T-cell (primary cell): ENCODE measurements around the gene MXRA8. TPM values are rescaled to one million over a fixed set of nuclear protein-coding genes. Genes with fewer than 3 reads are reported as not detected.

Source experiments
- ATAC-seq, 4 experiments: fragments of 200-7000 bp in 3 of 4; fragments of 150-1000 bp in 1 of 4; cut with Tn5 transposase; replicated peaks in 1 of 4; 1 replicate in 3 of 4; 2 replicates in 1 of 4; pipeline ENCODE4 v1.10.0; 2021; ENCODE audit warnings: moderate library complexity in 3 of 4, mild to moderate bottlenecking in 2 of 4, moderate number of reproducible peaks in 1 of 4
- CTCF ChIA-PET, 2 donors: fragments of 300-600 bp; sonication (Branson Sonifier 250); formaldehyde crosslinking; loops; one replicate each; lab custom pipeline; 2022; ENCODE audit warnings: antibody characterized with exemption in 2 of 2; lab: Charles Lee
- POLR2A ChIA-PET, 2 donors: fragments of 300-600 bp; sonication (Branson Sonifier 250); formaldehyde crosslinking; loops; one replicate each; lab custom pipeline; 2022; ENCODE audit warnings: antibody characterized with exemption in 2 of 2; lab: Charles Lee
- DNase-seq, 35 experiments: peaks; one replicate each; pipeline versions ENCODE4 v3.0.0 to v3.0.0-alpha.2; 2013 to 2023
- H3K27ac ChIP-seq: one replicate; pipeline ENCODE4 v1.5.1; 2013; ENCODE audit warnings: low read length
- H3K27me3 ChIP-seq, 2 experiments: replicated peaks in 1 of 2; 1 replicate in 1 of 2; 2 replicates in 1 of 2; pipeline versions ENCODE4 v1.6.1 to v1.7.0; 2013; ENCODE audit warnings: low read length in 1 of 2, mixed read lengths in 1 of 2; ENCODE audit not compliant: control insufficient read depth in 2 of 2, insufficient read depth in 2 of 2; ENCODE audit errors: extremely low read depth in 1 of 2
- H3K36me3 ChIP-seq, 2 donors: 1 replicate in 1 of 2; 2 replicates in 1 of 2; pipeline versions ENCODE4 v1.6.1 to v1.7.0; 2013; ENCODE audit warnings: low read length in 1 of 2; ENCODE audit not compliant: control insufficient read depth in 2 of 2, insufficient read depth in 1 of 2; ENCODE audit errors: extremely low read depth in 1 of 2
- H3K4me1 ChIP-seq, 2 experiments: 1 replicate in 1 of 2; 2 replicates in 1 of 2; pipeline versions ENCODE4 v1.6.1 to v1.7.0; 2013; ENCODE audit warnings: low read length in 2 of 2, mixed read lengths in 1 of 2; ENCODE audit not compliant: insufficient read depth in 2 of 2, control insufficient read depth in 1 of 2; ENCODE audit errors: extremely low read depth in 1 of 2
- H3K4me3 ChIP-seq, 2 donors: 1 replicate in 1 of 2; 2 replicates in 1 of 2; pipeline versions ENCODE4 v1.5.1 to v1.7.0; 2013; ENCODE audit warnings: mild to moderate bottlenecking in 2 of 2, low read length in 1 of 2, moderate library complexity in 1 of 2; ENCODE audit not compliant: control insufficient read depth in 1 of 2; ENCODE audit errors: extremely low read depth in 1 of 2
- H3K9me3 ChIP-seq: 2 replicates; pipeline ENCODE4 v1.7.0; 2013
- H3K27ac Mint-ChIP-seq, 2 donors: one replicate each; pipeline ENCODE4 v1.8.0; 2020 to 2021; ENCODE audit warnings: mild to moderate bottlenecking in 2 of 2, mixed read lengths in 2 of 2
- H3K27me3 Mint-ChIP-seq, 2 donors: one replicate each; pipeline ENCODE4 v1.8.0; 2021 to 2022; ENCODE audit warnings: mixed read lengths in 2 of 2
- H3K36me3 Mint-ChIP-seq: one replicate; pipeline ENCODE4 v1.8.0; 2021; ENCODE audit warnings: mixed read lengths
- H3K4me1 Mint-ChIP-seq, 3 donors: one replicate each; pipeline ENCODE4 v1.8.0; 2020 to 2022; ENCODE audit warnings: mixed read lengths in 3 of 3, mild to moderate bottlenecking in 1 of 3
- H3K4me3 Mint-ChIP-seq, 3 donors: one replicate each; pipeline ENCODE4 v1.8.0; 2020 to 2022; ENCODE audit warnings: mild to moderate bottlenecking in 3 of 3, mixed read lengths in 3 of 3, moderate library complexity in 3 of 3
- H3K9me3 Mint-ChIP-seq, 3 donors: one replicate each; pipeline ENCODE4 v1.8.0; 2020 to 2022; ENCODE audit warnings: mixed read lengths in 3 of 3
- WGBS: methylation state at CpG from one replicate; pipeline ENCODE4 v1.1.5; 2013; ENCODE audit warnings: missing lambda C conversion rate; ENCODE audit not compliant: insufficient coverage; 5-methylcytosine and 5-hydroxymethylcytosine counted together
- total RNA-seq, 35 experiments: library from RNA in 6 of 35; stranded (reverse) in 6 of 35; fragments of 120-200 nt in 1 of 35; gene quantifications; one replicate each; pipeline versions ENCODE4 v1.2.1 to v1.2.4 and lab custom pipeline; 2013 to 2026

MXRA8 gene
- total RNA-seq, 5 donors from 2014 or later (not counting 1 experiment from before 2014, with no cell fraction given) = 0.99 to 6.8 (median 1.9) TPM

DNA sequence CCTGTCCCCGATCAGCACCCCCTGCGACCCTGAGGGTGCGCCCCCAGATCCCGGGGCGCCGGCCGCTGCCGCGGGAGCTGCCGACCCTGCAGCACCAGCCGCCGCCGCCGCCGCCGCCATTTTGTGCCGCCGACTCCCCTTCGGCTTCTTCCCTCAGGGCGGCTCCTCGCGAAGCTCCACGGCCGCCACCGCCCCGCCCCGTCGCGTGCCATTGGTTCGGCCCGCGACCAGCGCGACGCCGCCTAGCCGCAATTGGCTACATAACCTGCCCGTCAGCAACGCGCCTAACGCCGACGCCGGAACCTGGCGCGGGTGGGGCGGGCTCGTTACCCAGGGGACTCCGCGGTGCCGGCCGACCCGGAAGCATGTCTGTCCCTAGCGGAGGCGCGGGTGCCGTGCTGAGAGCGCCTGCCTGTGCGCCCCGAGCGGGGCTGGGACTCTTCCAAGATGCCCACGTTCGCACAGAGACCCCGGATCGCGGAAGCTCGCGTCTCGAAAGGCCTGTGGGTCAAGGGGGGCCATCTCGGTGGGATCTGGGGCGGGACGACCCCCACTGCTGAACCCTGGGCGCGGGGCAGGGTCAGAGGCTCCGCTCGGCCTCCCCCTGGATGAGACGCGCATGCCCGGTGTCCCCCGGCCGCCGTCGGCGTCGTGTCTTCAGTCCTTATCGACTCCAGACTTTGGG is 41.0 kb upstream of the MXRA8 start, which contains the start of gene CCNL2:
CCNL2 (minus strand) TSS at position 149 of the 685 bp plus-strand sequence; CDS start at position 120, 29 bp downstream.
- peak within 1 kb of the TSS; percentile 82 to 98 for H3K4me3 ChIP-seq
- Mint-ChIP-seq H3K36me3 (peaks cover 29% of the 10 kb centered on the region), H3K27me3 (no peaks in the 10 kb centered on the region), H3K4me1 (peaks cover 46 to 63% (median 52%) of the 10 kb centered on the region in 3 donors), H3K9me3 (no peaks in the 10 kb centered on the region), H3K27ac (peak within 1 kb of the TSS; percentile 89 to 92), H3K4me3 (peak within 1 kb of the TSS; percentile 85 to 89 (median 86))
- H3K27ac ChIP-seq = peak within 1 kb of the TSS; percentile 80
- DNase-seq (peak; percentile 97 to 100 (median 99)), ATAC-seq (peak; percentile 94 to 97 (median 95))
- H3K36me3 ChIP-seq = peaks cover 19 to 56% of the 10 kb centered on the region in 2 donors
- no peaks in the 10 kb centered on the region for H3K27me3 ChIP-seq
- ChIA-PET CTCF (interaction anchor here in 1 of 2 donors (0.7 to 1.2 kb wide), 4 partner anchors 9 to 28 kb away, joined by 3 to 8 read pairs (median 6); partner anchors contain the start of gene AURKAIP1), POLR2A (interaction anchor here in 1 of 2 donors (0.5 to 0.7 kb wide), 4 partner anchors 24 to 231 kb away, joined by 3 to 8 read pairs (median 4); partner anchors contain the start of genes AURKAIP1 and UBE2J2)
- H3K9me3 ChIP-seq = no peaks in the 10 kb centered on the region
- peaks cover 22 to 41% of the 10 kb centered on the region in 2 experiments for H3K4me1 ChIP-seq
- under 1% methylated on average over 78 of the region's 86 CpGs for WGBS

DNA sequence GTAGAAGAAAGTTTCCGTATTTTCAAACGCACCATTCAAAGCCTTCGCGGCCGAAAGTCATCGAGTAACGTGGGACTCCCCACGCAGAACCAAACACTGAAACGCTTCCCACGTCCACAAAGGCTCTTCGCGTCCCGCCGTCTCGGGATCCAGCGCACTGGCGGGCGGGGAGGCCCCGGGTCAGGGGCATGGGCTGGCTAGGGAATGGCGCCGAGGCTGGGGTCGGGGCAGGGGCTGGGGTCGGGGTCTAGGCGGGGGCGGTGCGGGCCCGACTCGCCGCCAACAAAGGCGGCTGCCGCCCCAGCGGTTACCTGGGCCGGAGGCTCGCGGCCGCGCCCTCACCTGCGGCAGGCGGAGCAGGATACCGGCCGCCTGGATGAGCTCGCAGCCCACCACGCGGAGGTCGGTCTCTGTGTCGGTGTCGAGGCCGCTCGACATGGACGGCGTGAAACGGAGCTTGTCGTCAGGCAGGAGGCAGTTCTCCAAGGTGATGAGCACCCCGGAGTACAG is 40.4 kb upstream of the MXRA8 start:
- ATAC-seq = peak; percentile 4 to 7 (median 6)
- ChIA-PET POLR2A (interaction anchor here in 1 of 2 donors (0.5 to 0.7 kb wide), 4 partner anchors 23 to 232 kb away, joined by 3 to 8 read pairs (median 4); partner anchors contain the start of genes AURKAIP1 and UBE2J2), CTCF (interaction anchor here in 1 of 2 donors (0.7 to 1.2 kb wide), 4 partner anchors 9 to 27 kb away, joined by 3 to 8 read pairs (median 6); partner anchors contain the start of gene AURKAIP1)
- Mint-ChIP-seq H3K9me3 (no peaks in the 10 kb centered on the region), H3K27ac (peak overlapping the region; percentile 79 to 87), H3K27me3 (no peaks in the 10 kb centered on the region), H3K4me1 (peaks cover 44 to 63% (median 51%) of the 10 kb centered on the region in 3 donors), H3K36me3 (peaks cover 32% of the 10 kb centered on the region), H3K4me3 (peak overlapping the region; percentile 85 to 89 (median 86))
- Histone ChIP-seq H3K27ac (peak overlapping the region; percentile 32), H3K36me3 (peaks cover 24 to 58% of the 10 kb centered on the region in 2 donors), H3K9me3 (no peaks in the 10 kb centered on the region), H3K4me1 (peaks cover 22 to 41% of the 10 kb centered on the region in 2 experiments), H3K27me3 (no peaks in the 10 kb centered on the region), H3K4me3 (peak overlapping the region; percentile 82 to 92)
- WGBS = under 1% methylated on average over 53 of the region's 54 CpGs
- DNase-seq = peak in 2 of 35 experiments; percentile 8 to 33

DNA sequence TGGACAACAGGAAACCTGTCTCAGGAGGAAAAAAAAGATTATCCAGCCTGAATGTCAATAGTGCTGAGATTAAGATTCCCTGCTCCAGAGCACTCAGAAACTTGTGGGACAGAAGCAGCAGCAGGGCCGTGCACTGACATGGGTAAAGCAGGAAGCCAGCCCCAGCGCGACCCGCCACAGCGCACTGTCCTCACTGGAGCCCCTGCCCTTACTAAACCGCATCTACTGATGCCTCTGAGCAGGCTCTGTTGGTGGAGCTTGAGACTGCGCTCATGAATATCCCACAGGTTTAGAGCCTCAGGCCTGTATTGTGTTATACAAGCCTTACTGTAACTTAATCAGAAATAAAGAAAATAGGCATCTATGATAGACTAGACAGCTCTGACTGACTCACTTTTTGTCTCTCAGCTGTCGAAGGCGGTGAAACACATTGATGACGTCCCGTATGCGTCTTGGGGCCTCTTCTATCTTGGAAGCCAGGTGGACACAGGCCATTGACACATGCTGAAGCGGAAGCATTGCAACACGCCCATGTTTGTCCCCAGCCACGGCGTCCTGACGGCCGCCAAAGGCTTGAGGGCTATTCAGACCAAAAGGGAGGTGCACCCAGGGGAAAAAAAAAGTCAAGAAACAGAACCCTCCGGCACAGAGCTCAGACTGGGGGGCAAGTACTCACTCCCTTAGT is 39.6 kb upstream of the MXRA8 start:
- Histone ChIP-seq H3K36me3 (peaks cover 29 to 62% of the 10 kb centered on the region in 2 donors), H3K9me3 (no peaks in the 10 kb centered on the region), H3K4me3 (peak overlapping the region; percentile 82 to 92), H3K4me1 (peaks cover 22 to 45% of the 10 kb centered on the region in 2 experiments), H3K27ac (peak overlapping the region; percentile 18), H3K27me3 (no peaks in the 10 kb centered on the region)
- WGBS = 50% methylated on average over 11 of the region's 19 CpGs
- POLR2A ChIA-PET = no interaction called here
- Mint-ChIP-seq H3K36me3 (peaks cover 34% of the 10 kb centered on the region), H3K9me3 (no peaks in the 10 kb centered on the region), H3K27ac (peak overlapping the region; percentile 79 to 87), H3K4me1 (peaks cover 38 to 60% (median 46%) of the 10 kb centered on the region in 3 donors), H3K27me3 (no peaks in the 10 kb centered on the region), H3K4me3 (peak overlapping the region; percentile 85 to 88 (median 86))
- no peak for DNase-seq
- CTCF ChIA-PET = interaction anchor here in 1 of 2 donors (0.6 kb wide), 1 partner anchor 255 kb away, joined by 3 read pairs; no protein-coding TSS in a partner anchor
- ATAC-seq = no peak

DNA sequence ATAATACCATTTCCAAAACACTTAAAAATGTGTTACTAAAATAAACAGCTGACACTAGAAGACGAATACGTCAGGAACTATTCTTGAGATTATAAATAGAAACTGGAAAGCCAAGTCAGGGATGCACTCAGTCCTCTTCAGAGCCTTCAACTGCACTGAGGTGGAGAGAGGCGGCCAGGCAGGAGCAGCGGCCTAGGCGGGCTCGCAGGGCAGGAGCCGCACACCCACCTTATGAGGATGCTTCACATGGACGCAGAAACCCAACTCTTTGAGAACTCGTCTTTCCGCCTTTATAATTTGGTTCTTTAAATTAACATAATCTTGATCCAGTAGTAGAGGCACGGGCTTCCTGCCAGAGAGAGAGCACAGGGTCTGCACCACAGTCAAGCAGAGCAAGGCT is 36.8 kb upstream of the MXRA8 start:
- ChIA-PET CTCF (no interaction called here), POLR2A (interaction anchor here in 1 of 2 donors (0.6 kb wide), 1 partner anchor 17 kb away, joined by 5 read pairs; no protein-coding TSS in a partner anchor)
- Mint-ChIP-seq H3K27ac (no peak overlapping the region), H3K27me3 (no peaks in the 10 kb centered on the region), H3K36me3 (peaks cover 43% of the 10 kb centered on the region), H3K4me3 (peak overlapping the region in 2 of 3 donors; percentile 15 to 43), H3K4me1 (peaks cover 30 to 41% (median 34%) of the 10 kb centered on the region in 3 donors), H3K9me3 (no peaks in the 10 kb centered on the region)
- Histone ChIP-seq H3K27me3 (no peaks in the 10 kb centered on the region), H3K4me1 (peaks cover 16 to 30% of the 10 kb centered on the region in 2 experiments), H3K27ac (no peak overlapping the region), H3K9me3 (no peaks in the 10 kb centered on the region), H3K36me3 (peaks cover 32 to 66% of the 10 kb centered on the region in 2 donors), H3K4me3 (no peak overlapping the region)
- 86% methylated on average over 1 of the region's 11 CpGs for whole genome bisulfite sequencing
- no peak for ATAC-seq
- no peak for DNase-seq

DNA sequence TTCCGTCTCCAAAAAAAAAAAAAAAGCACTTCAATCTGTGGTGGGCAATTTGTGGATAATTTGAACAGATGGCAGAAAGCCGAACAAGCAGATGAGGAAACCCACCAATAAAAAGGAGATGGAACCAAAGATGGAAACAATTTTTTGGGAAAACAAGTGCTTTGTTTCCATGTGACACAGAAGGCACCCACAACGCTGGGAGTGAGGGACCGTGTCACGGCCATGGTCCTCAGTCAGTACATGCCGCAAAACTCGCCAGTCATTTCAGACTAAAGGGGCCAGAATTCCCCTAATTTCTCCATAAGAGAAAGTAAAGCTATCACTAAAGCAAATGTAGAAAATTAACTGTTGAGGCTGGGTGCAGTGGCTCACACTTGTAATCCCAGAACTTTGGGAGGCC is 35.8 kb upstream of the MXRA8 start:
- Mint-ChIP-seq H3K36me3 (peaks cover 50% of the 10 kb centered on the region), H3K9me3 (no peaks in the 10 kb centered on the region), H3K27me3 (no peaks in the 10 kb centered on the region), H3K4me1 (peaks cover 22 to 33% (median 29%) of the 10 kb centered on the region in 3 donors), H3K4me3 (no peak overlapping the region), H3K27ac (no peak overlapping the region)
- peaks cover 35 to 77% of the 10 kb centered on the region in 2 donors for H3K36me3 ChIP-seq
- no peaks in the 10 kb centered on the region for H3K9me3 ChIP-seq
- H3K27me3 ChIP-seq = no peaks in the 10 kb centered on the region
- H3K4me1 ChIP-seq = peaks cover 10 to 23% of the 10 kb centered on the region in 2 experiments
- CTCF ChIA-PET = no interaction called here
- WGBS = 100% methylated on average over 4 of the region's 7 CpGs
- POLR2A ChIA-PET = no interaction called here
- ATAC-seq (no peak), DNase-seq (no peak)
- H3K27ac ChIP-seq = no peak overlapping the region
- H3K4me3 ChIP-seq = no peak overlapping the region
